SU-DHL-6 (cell line): ENCODE measurements around the gene USP24.

Source experiments
- EZH2phosphoT487 ChIP-seq: fragments of 200-600 bp; sonication (generic), shearing (Covaris generic); conservative IDR thresholded peaks from 2 replicates; pipeline ENCODE4 v1.6.1; 2018; ENCODE audit warnings: mild to moderate bottlenecking, antibody characterized with exemption, low read length, moderate library complexity, mixed read lengths
- TF ChIP-seq, protein P1 (sequence below): fragments of 200-600 bp; sonication (generic); IDR thresholded peaks from one replicate; pipeline ENCODE4 v1.5.1; 2017; ENCODE audit warnings: antibody characterized with exemption, mild to moderate bottlenecking, low read length, moderate library complexity; ENCODE audit not compliant: insufficient read depth, poor library complexity, severe bottlenecking

GRCh38 chr1:55225228-55225627 lies 10.1 kb upstream of the USP24 start:
- TF ChIP-seq, protein P1, sequence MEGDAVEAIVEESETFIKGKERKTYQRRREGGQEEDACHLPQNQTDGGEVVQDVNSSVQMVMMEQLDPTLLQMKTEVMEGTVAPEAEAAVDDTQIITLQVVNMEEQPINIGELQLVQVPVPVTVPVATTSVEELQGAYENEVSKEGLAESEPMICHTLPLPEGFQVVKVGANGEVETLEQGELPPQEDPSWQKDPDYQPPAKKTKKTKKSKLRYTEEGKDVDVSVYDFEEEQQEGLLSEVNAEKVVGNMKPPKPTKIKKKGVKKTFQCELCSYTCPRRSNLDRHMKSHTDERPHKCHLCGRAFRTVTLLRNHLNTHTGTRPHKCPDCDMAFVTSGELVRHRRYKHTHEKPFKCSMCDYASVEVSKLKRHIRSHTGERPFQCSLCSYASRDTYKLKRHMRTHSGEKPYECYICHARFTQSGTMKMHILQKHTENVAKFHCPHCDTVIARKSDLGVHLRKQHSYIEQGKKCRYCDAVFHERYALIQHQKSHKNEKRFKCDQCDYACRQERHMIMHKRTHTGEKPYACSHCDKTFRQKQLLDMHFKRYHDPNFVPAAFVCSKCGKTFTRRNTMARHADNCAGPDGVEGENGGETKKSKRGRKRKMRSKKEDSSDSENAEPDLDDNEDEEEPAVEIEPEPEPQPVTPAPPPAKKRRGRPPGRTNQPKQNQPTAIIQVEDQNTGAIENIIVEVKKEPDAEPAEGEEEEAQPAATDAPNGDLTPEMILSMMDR = no peak
- TF ChIP-seq EZH2phosphoT487 = no peak
